ENCODE results near the gene DNAJC5G. TPM values are rescaled to one million over a fixed set of nuclear protein-coding genes. Genes with fewer than 3 reads are reported as not detected.

Gene DNAJC5G
- total and polyA plus RNA-seq, 2 donors (not counting 1 experiment from before 2014, with no cell fraction given), result not detected

DNA sequence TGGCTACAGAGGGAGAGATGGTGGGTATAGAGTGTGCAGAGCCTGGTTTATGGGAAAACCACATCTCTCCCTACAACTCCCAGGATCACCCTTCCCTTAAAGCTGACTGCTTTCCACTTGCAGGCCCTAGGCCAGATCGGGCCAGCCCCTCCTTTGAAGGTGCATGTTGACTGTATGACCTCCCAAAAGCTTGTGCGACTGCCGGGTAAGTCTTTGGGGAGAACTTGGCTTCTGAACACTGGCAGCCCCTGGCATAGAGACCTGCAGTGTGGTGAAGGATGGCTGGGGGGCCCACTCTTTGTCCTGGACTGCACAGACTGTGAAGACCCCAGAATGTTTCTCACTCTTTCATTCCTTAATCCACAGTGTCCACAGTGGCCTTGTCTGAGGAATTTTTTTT, 38.6 kb upstream of the DNAJC5G start:
- Histone ChIP-seq H2AFZ (ENCODE audit: low read length) (no peak overlapping the region), H3K9me3 (ENCODE audit: control insufficient read depth, insufficient read depth, low read depth, low read length) (no peaks in the 10 kb centered on the region), H3K27me3 (ENCODE audit: control insufficient read depth, insufficient read depth, low read length) (no peaks in the 10 kb centered on the region), H4K20me1 (ENCODE audit: control insufficient read depth, extremely low read depth, insufficient read depth, low read length) (no peaks in the 10 kb centered on the region), H3K4me3 (replicated peaks in 1 of 4; ENCODE audit: control extremely low read depth in 1 of 4, insufficient read depth in 1 of 4, low read depth in 3 of 4, low read length in 4 of 4) (no peak overlapping the region), H3K4me2 (ENCODE audit: extremely low read depth, insufficient read depth, low read length) (no peak overlapping the region), H3K27ac (ENCODE audit: insufficient read depth, low read length) (no peak overlapping the region), H3K79me2 (ENCODE audit: control insufficient read depth, insufficient read depth, low read length) (no peaks in the 10 kb centered on the region), H3K9ac (ENCODE audit: insufficient read depth, low read length) (no peak overlapping the region), H3K36me3 (ENCODE audit: control insufficient read depth, insufficient read depth, low read length) (peaks cover 52% of the 10 kb centered on the region), H3K4me1 (ENCODE audit: control insufficient read depth, extremely low read depth, insufficient read depth, low read length) (no peaks in the 10 kb centered on the region)
- DNase-seq (ENCODE audit: low read depth in 2 of 2), result no peak
- TF ChIP-seq, protein P1, sequence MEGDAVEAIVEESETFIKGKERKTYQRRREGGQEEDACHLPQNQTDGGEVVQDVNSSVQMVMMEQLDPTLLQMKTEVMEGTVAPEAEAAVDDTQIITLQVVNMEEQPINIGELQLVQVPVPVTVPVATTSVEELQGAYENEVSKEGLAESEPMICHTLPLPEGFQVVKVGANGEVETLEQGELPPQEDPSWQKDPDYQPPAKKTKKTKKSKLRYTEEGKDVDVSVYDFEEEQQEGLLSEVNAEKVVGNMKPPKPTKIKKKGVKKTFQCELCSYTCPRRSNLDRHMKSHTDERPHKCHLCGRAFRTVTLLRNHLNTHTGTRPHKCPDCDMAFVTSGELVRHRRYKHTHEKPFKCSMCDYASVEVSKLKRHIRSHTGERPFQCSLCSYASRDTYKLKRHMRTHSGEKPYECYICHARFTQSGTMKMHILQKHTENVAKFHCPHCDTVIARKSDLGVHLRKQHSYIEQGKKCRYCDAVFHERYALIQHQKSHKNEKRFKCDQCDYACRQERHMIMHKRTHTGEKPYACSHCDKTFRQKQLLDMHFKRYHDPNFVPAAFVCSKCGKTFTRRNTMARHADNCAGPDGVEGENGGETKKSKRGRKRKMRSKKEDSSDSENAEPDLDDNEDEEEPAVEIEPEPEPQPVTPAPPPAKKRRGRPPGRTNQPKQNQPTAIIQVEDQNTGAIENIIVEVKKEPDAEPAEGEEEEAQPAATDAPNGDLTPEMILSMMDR (conservative IDR thresholded peaks at IDR 0.05 in 1 of 2, IDR thresholded peaks at IDR 0.05 in 1 of 2; ENCODE audit: low read depth in 1 of 2, low read length in 2 of 2), result no peak
- no peak for TF ChIP-seq EZH2 (IDR thresholded peaks at IDR 0.05; ENCODE audit: low read length, missing control alignments)

- no peaks in the 10 kb centered on the region for H3K27me3 ChIP-seq (ENCODE audit: control insufficient read depth, insufficient read depth, low read length)
- no peak overlapping the region for H2AFZ ChIP-seq (ENCODE audit: low read length)
- DNase-seq (ENCODE audit: low read depth in 2 of 2), result no peak
- no peak overlapping the region for H3K4me2 ChIP-seq (ENCODE audit: extremely low read depth, insufficient read depth, low read length)
- no peaks in the 10 kb centered on the region for H3K4me1 ChIP-seq (ENCODE audit: control insufficient read depth, extremely low read depth, insufficient read depth, low read length)
- TF ChIP-seq, protein P1 (conservative IDR thresholded peaks at IDR 0.05 in 1 of 2, IDR thresholded peaks at IDR 0.05 in 1 of 2; ENCODE audit: low read depth in 1 of 2, low read length in 2 of 2), result no peak
- no peak for TF ChIP-seq EZH2 (IDR thresholded peaks at IDR 0.05; ENCODE audit: low read length, missing control alignments)
- H4K20me1 ChIP-seq (ENCODE audit: control insufficient read depth, extremely low read depth, insufficient read depth, low read length), result no peaks in the 10 kb centered on the region
- H3K9ac ChIP-seq (ENCODE audit: insufficient read depth, low read length), result no peak overlapping the region
- peaks cover 50% of the 10 kb centered on the region for H3K36me3 ChIP-seq (ENCODE audit: control insufficient read depth, insufficient read depth, low read length)
- H3K4me3 ChIP-seq (replicated peaks in 1 of 4; ENCODE audit: control extremely low read depth in 1 of 4, insufficient read depth in 1 of 4, low read depth in 3 of 4, low read length in 4 of 4), result no peak overlapping the region
- no peaks in the 10 kb centered on the region for H3K79me2 ChIP-seq (ENCODE audit: control insufficient read depth, insufficient read depth, low read length)
- H3K9me3 ChIP-seq (ENCODE audit: control insufficient read depth, insufficient read depth, low read depth, low read length), result no peaks in the 10 kb centered on the region
- no peak overlapping the region for H3K27ac ChIP-seq (ENCODE audit: insufficient read depth, low read length)
Measured at GRCh38 chr2:27237341-27237945, 37.8 kb upstream of the DNAJC5G start.

DNA sequence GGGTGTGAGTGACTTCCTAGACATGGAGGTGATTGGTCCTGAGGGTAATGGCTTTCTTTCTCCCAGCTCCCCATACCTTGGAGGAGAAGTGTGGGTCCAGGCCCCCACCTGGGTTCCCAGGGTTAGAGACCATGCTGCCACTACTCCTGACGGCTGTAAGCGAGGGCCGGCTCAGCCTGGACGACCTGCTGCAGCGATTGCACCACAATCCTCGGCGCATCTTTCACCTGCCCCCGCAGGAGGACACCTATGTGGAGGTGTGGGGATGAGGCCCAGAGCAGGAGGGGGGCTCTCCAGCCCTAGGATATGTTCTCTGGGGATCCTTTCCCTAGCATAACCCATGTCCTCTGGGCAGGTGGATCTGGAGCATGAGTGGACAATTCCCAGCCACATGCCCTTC, 36.3 kb upstream of the DNAJC5G start:
- DNase-seq (ENCODE audit: low read depth in 2 of 2), result no peak
- Histone ChIP-seq H3K79me2 (ENCODE audit: control insufficient read depth, insufficient read depth, low read length) (no peaks in the 10 kb centered on the region), H2AFZ (ENCODE audit: low read length) (no peak overlapping the region)

More for the DNA sequence above, 36.3 kb upstream of the DNAJC5G start:
- Histone ChIP-seq H3K27me3 (ENCODE audit: control insufficient read depth, insufficient read depth, low read length) (no peaks in the 10 kb centered on the region), H3K4me1 (ENCODE audit: control insufficient read depth, extremely low read depth, insufficient read depth, low read length) (no peaks in the 10 kb centered on the region), H3K9ac (ENCODE audit: insufficient read depth, low read length) (no peak overlapping the region), H3K36me3 (ENCODE audit: control insufficient read depth, insufficient read depth, low read length) (peaks cover 48% of the 10 kb centered on the region), H3K9me3 (ENCODE audit: control insufficient read depth, insufficient read depth, low read depth, low read length) (no peaks in the 10 kb centered on the region), H3K27ac (ENCODE audit: insufficient read depth, low read length) (no peak overlapping the region), H3K4me3 (replicated peaks in 1 of 4; ENCODE audit: control extremely low read depth in 1 of 4, insufficient read depth in 1 of 4, low read depth in 3 of 4, low read length in 4 of 4) (no peak overlapping the region), H4K20me1 (ENCODE audit: control insufficient read depth, extremely low read depth, insufficient read depth, low read length) (no peaks in the 10 kb centered on the region), H3K4me2 (ENCODE audit: extremely low read depth, insufficient read depth, low read length) (no peak overlapping the region)
- TF ChIP-seq, protein P1 (conservative IDR thresholded peaks at IDR 0.05 in 1 of 2, IDR thresholded peaks at IDR 0.05 in 1 of 2; ENCODE audit: low read depth in 1 of 2, low read length in 2 of 2), result no peak
- no peak for TF ChIP-seq EZH2 (IDR thresholded peaks at IDR 0.05; ENCODE audit: low read length, missing control alignments)

Measured in fibroblast of lung (primary cell).